ENCODE measurements around the gene CCS.

CCS gene

GRCh38 chr11:66568124-66568916 is 24.7 kb upstream of the CCS start, which contains the start of gene CTSF:
Gene CTSF (minus strand): TSS chr11:66568606. CDS start chr11:66568486, 120 bp downstream.
- ChIA-PET POLR2A (interaction anchor here (1.0 to 1.5 kb wide), 6 partner anchors 9 to 110 kb away, joined by 3 to 7 read pairs (median 4); partner anchors contain the start of genes RBM4, RBM4B and ZDHHC24), CTCF (interaction anchor here (1.1 kb wide), 1 partner anchor 257 kb away, joined by 4 read pairs; no protein-coding TSS in a partner anchor)
- DNase-seq (ENCODE audit: extremely low spot score): peak; percentile 74
- TF ChIP-seq L3MBTL2 (conservative IDR thresholded peaks at IDR 0.05): peak; percentile 90
- TF ChIP-seq HDGF (IDR thresholded peaks at IDR 0.05; ENCODE audit: borderline replicate concordance): no peak

- no peak for DNase-seq (ENCODE audit: extremely low spot score)
- TF ChIP-seq NFRKB (IDR thresholded peaks at IDR 0.05) (no peak), SP1 (IDR thresholded peaks at IDR 0.05) (no peak), ZNF384 (IDR thresholded peaks at IDR 0.05) (no peak), HDGF (IDR thresholded peaks at IDR 0.05; ENCODE audit: borderline replicate concordance) (no peak), FOXK2 (IDR thresholded peaks at IDR 0.05) (no peak), TARDBP (IDR thresholded peaks at IDR 0.05) (no peak), PKNOX1 (IDR thresholded peaks at IDR 0.05) (no peak), ARNT (IDR thresholded peaks at IDR 0.05) (no peak), SUZ12 (IDR thresholded peaks at IDR 0.05) (no peak), BHLHE40 (IDR thresholded peaks at IDR 0.05; ENCODE audit: borderline replicate concordance) (no peak), LEF1 (IDR thresholded peaks at IDR 0.05; ENCODE audit: borderline replicate concordance) (no peak), FOXA1 (IDR thresholded peaks at IDR 0.05) (no peak), ELF4 (IDR thresholded peaks at IDR 0.05) (no peak), L3MBTL2 (conservative IDR thresholded peaks at IDR 0.05) (no peak), CTBP1 (IDR thresholded peaks at IDR 0.05; ENCODE audit: borderline replicate concordance) (no peak), FOXM1 (IDR thresholded peaks at IDR 0.05; ENCODE audit: borderline replicate concordance) (no peak)
- ChIA-PET CTCF (interaction anchor here (1.1 kb wide), 1 partner anchor 258 kb away, joined by 4 read pairs; no protein-coding TSS in a partner anchor), POLR2A (interaction anchor here (1.0 to 1.5 kb wide), 7 partner anchors 9 to 109 kb away, joined by 3 to 7 read pairs (median 4); partner anchors contain the start of genes RBM14, RBM4, RBM4B and ZDHHC24)
Observed at GRCh38 chr11:66569076-66569475, 23.9 kb upstream of the CCS start.

- TF ChIP-seq LEF1 (IDR thresholded peaks at IDR 0.05; ENCODE audit: borderline replicate concordance) (no peak), BHLHE40 (IDR thresholded peaks at IDR 0.05; ENCODE audit: borderline replicate concordance) (no peak), NFRKB (IDR thresholded peaks at IDR 0.05) (no peak), L3MBTL2 (conservative IDR thresholded peaks at IDR 0.05) (no peak), CTBP1 (IDR thresholded peaks at IDR 0.05; ENCODE audit: borderline replicate concordance) (no peak), PKNOX1 (IDR thresholded peaks at IDR 0.05) (no peak), ARNT (IDR thresholded peaks at IDR 0.05) (no peak), SP1 (IDR thresholded peaks at IDR 0.05) (no peak), ZNF384 (IDR thresholded peaks at IDR 0.05) (no peak), FOXA1 (IDR thresholded peaks at IDR 0.05) (no peak), FOXM1 (IDR thresholded peaks at IDR 0.05; ENCODE audit: borderline replicate concordance) (no peak), ELF4 (IDR thresholded peaks at IDR 0.05) (no peak), FOXK2 (IDR thresholded peaks at IDR 0.05) (no peak)
- no peak for DNase-seq (ENCODE audit: extremely low spot score)
- ChIA-PET CTCF (interaction anchor here (0.7 kb wide), 1 partner anchor 8 kb away, joined by 3 read pairs; no protein-coding TSS in a partner anchor), POLR2A (interaction anchor here (0.6 to 1.2 kb wide), 2 partner anchors 24 to 46 kb away, joined by 3 to 4 read pairs; partner anchors contain the start of genes RBM14 and ZDHHC24)
Observed at GRCh38 chr11:66570079-66570849, 22.7 kb upstream of the CCS start.

- ChIA-PET CTCF (no interaction called here), POLR2A (no interaction called here)
- DNase-seq (ENCODE audit: extremely low spot score): no peak
- no peak for TF ChIP-seq FOXM1 (IDR thresholded peaks at IDR 0.05; ENCODE audit: borderline replicate concordance)
Observed at GRCh38 chr11:66570850-66571180, 22.2 kb upstream of the CCS start.

GRCh38 chr11:66579017-66579606 is 13.9 kb upstream of the CCS start:
- CTCF ChIA-PET: interaction anchor here (0.7 to 0.8 kb wide), 3 partner anchors 19 to 99 kb away, joined by 3 read pairs; no protein-coding TSS in a partner anchor
- DNase-seq (ENCODE audit: extremely low spot score): peak; percentile 87
- no peak for TF ChIP-seq BHLHE40 (IDR thresholded peaks at IDR 0.05; ENCODE audit: borderline replicate concordance)
- no peak for TF ChIP-seq PKNOX1 (IDR thresholded peaks at IDR 0.05)
- no peak for TF ChIP-seq CTBP1 (IDR thresholded peaks at IDR 0.05; ENCODE audit: borderline replicate concordance)
- TF ChIP-seq TARDBP (IDR thresholded peaks at IDR 0.05): no peak
- no peak for TF ChIP-seq FOXA1 (IDR thresholded peaks at IDR 0.05)
- TF ChIP-seq L3MBTL2 (conservative IDR thresholded peaks at IDR 0.05): peak; percentile 44; the same call in 1 of the 2 replicates
- POLR2A ChIA-PET: interaction anchor here (1.0 to 3.2 kb wide), 4 partner anchors 33 to 99 kb away, joined by 3 to 16 read pairs (median 4); partner anchors contain the start of genes RBM14, RBM4, RBM4B and ZDHHC24
